K562 (cell line): ENCODE measurements around the gene DCAF11. TPM values are rescaled to one million over a fixed set of nuclear protein-coding genes. Genes with fewer than 3 reads are reported as not detected.

Experiments used
- CC2D1A ChIP-seq: fragments of 450-650 bp; IDR thresholded peaks from 2 replicates; pipeline ENCODE4 v1.6.1; 2017; ENCODE audit warnings: mild to moderate bottlenecking
- CGGBP1 ChIP-seq: fragments of 250-450 bp; sonication (Bioruptor Pico); IDR thresholded peaks from 2 replicates; pipeline ENCODE4 v1.9.0; 2021; ENCODE audit warnings: mild to moderate bottlenecking
- CREB1 ChIP-seq, 2 experiments: sonication (generic) in 1 of 2; formaldehyde crosslinking in 1 of 2; IDR thresholded peaks; 2 replicates each; pipeline versions ENCODE4 v1.6.1 to v1.8.0; 2012 to 2022; ENCODE audit warnings: inconsistent platforms in 1 of 2, mild to moderate bottlenecking in 1 of 2, missing genetic modification reagents in 1 of 2, moderate library complexity in 1 of 2
- ELF2 ChIP-seq: fragments of 250-450 bp; sonication (Bioruptor Pico); IDR thresholded peaks from 2 replicates; pipeline ENCODE4 v1.5.0; 2021; ENCODE audit warnings: mild to moderate bottlenecking
- ETV5 ChIP-seq: sonication (generic); formaldehyde crosslinking; IDR thresholded peaks from 2 replicates; pipeline ENCODE4 v1.4.0; 2020; ENCODE audit warnings: low read depth, mild to moderate bottlenecking, missing genetic modification reagents
- GMEB1 ChIP-seq: fragments of 250-450 bp; sonication (Bioruptor Pico); IDR thresholded peaks from 2 replicates; pipeline ENCODE4 v1.4.0; 2020; ENCODE audit warnings: mild to moderate bottlenecking
- HMGN3 ChIP-seq: IDR thresholded peaks from 2 replicates; pipeline ENCODE4 v1.6.1; 2011; ENCODE audit warnings: borderline replicate concordance, low read depth, mild to moderate bottlenecking, mixed read lengths, low read length; ENCODE audit not compliant: insufficient read length; ENCODE audit errors: extremely low read depth
- L3MBTL2 ChIP-seq: fragments of 450-650 bp; IDR thresholded peaks from 2 replicates; pipeline ENCODE4 v1.6.1; 2016; ENCODE audit warnings: mild to moderate bottlenecking, moderate library complexity
- NCOA2 ChIP-seq, 2 experiments: fragments of 450-650 bp; IDR thresholded peaks; 2 replicates each; pipeline ENCODE4 v1.6.1; 2018; ENCODE audit warnings: mild to moderate bottlenecking in 2 of 2, moderate library complexity in 1 of 2; ENCODE audit not compliant: partially characterized antibody in 2 of 2
- NFYB ChIP-seq: IDR thresholded peaks from 2 replicates; pipeline ENCODE4 v1.6.1; 2011; ENCODE audit warnings: mild to moderate bottlenecking, moderate library complexity; ENCODE audit not compliant: insufficient read length; ENCODE audit errors: extremely low read depth
- NR2C1 ChIP-seq, 2 experiments: fragments of 450-650 bp; IDR thresholded peaks; 2 replicates each; pipeline ENCODE4 v1.6.1; 2017; ENCODE audit warnings: mild to moderate bottlenecking in 2 of 2, antibody characterized with exemption in 1 of 2, inconsistent platforms in 1 of 2, missing compliant biosample characterization in 1 of 2, missing genetic modification characterization in 1 of 2
- PBX2 ChIP-seq, 2 experiments: IDR thresholded peaks in 1 of 2; conservative IDR thresholded peaks in 1 of 2; 2 replicates each; pipeline ENCODE4 v1.6.1; 2016; ENCODE audit warnings: low read depth in 2 of 2, mild to moderate bottlenecking in 1 of 2, missing compliant biosample characterization in 1 of 2, missing genetic modification characterization in 1 of 2, moderate library complexity in 1 of 2
- PHB ChIP-seq: fragments of 250-450 bp; sonication (Bioruptor Pico); IDR thresholded peaks from 2 replicates; pipeline ENCODE4 v1.5.0; 2021
- SP1 ChIP-seq: sonication (generic); formaldehyde crosslinking; IDR thresholded peaks from 2 replicates; pipeline ENCODE4 v1.8.1; 2022; ENCODE audit warnings: mild to moderate bottlenecking, missing genetic modification reagents
- ZFX ChIP-seq: sonication (generic); formaldehyde crosslinking; IDR thresholded peaks from 2 replicates; pipeline ENCODE4 v1.8.0; 2022; ENCODE audit warnings: mild to moderate bottlenecking, missing genetic modification reagents, moderate library complexity
- ZNF175 ChIP-seq: fragments of 200-800 bp; sonication (Bioruptor generic); IDR thresholded peaks from 2 replicates; pipeline ENCODE4 v1.6.1; 2016; ENCODE audit warnings: low read depth, mild to moderate bottlenecking, missing genetic modification characterization, missing compliant biosample characterization
- ZNF584 ChIP-seq: fragments of 200-800 bp; sonication (Bioruptor generic); IDR thresholded peaks from 2 replicates; pipeline ENCODE4 v1.6.1; 2016; ENCODE audit warnings: low read depth, mild to moderate bottlenecking, missing genetic modification characterization, missing compliant biosample characterization
- ZNF707 ChIP-seq: fragments of 250-450 bp; sonication (Bioruptor Pico); conservative IDR thresholded peaks from 2 replicates; pipeline ENCODE4 v1.8.0; 2022; ENCODE audit warnings: inconsistent platforms, mild to moderate bottlenecking, moderate library complexity
- polyA plus RNA-seq, 8 experiments: library from polyadenylated mRNA; depleted of rRNA in 4 of 8; stranded (reverse) in 5 of 8; unstranded in 3 of 8; fragments of >200 nt; fragmentation: Nextera tagmentation in 2 of 8; fragmentation: Illumina TruSeq in 1 of 8; extraction: Ambion mirVana in 2 of 8; extraction: Trizol in 1 of 8; gene quantifications; 2 replicates each; pipeline versions ENCODE4 v1.2.1 to v1.2.3, GENCODE V29; 2011 to 2014; ENCODE audit warnings: inconsistent platforms in 1 of 8, missing spikeins in 1 of 8
- total RNA-seq, 7 experiments: library from RNA; depleted of rRNA in 6 of 7; stranded (reverse); fragments of >200 nt in 6 of 7; fragmentation: Illumina TruSeq in 2 of 7; extraction: Trizol in 2 of 7; gene quantifications; 2 replicates each; pipeline versions ENCODE4 v1.2.1 to v1.2.3, GENCODE V29; 2011 to 2021; ENCODE audit warnings: low replicate concordance in 1 of 7

Gene DCAF11
- total and polyA plus RNA-seq, 9 of the 15 experiments (the other 6 are each of a cell fraction or from before 2014, with no cell fraction given) = 8.5 to 46.2 (median 36.4) TPM

- TF ChIP-seq ZNF707 (CRISPR knock-in tag) (0 out of 2 replicates have a peak, but pooled peaks have one; percentile 15), ZNF584 (CRISPR knock-in tag) (no peak), HMGN3 (peak; percentile 28), CC2D1A (0 out of 2 replicates have a peak, but pooled peaks have one; percentile 35), GMEB1 (peak; percentile 10; the same call in 1 of the 2 replicates), PHB (no peak), ETV5 (CRISPR knock-in tag) (peak; percentile 84), PBX2 (CRISPR knock-in tag; IDR thresholded peaks at IDR 0.05; ENCODE audit: low read depth) (no peak), PBX2 (tag; conservative IDR thresholded peaks at IDR 0.05; ENCODE audit: low read depth) (no peak), NCOA2 (IDR thresholded peaks at IDR 0.05; ENCODE audit: partially characterized antibody in 2 of 2) (peak in 1 of 2 experiments; percentile 99), ELF2 (CRISPR knock-in tag) (no peak), ZFX (peak; percentile 92), ZNF175 (CRISPR knock-in tag) (no peak), CGGBP1 (CRISPR knock-in tag) (no peak), CREB1 (IDR thresholded peaks at IDR 0.05) (peak; percentile 26; the same call in 1 of the 2 replicates), CREB1 (CRISPR knock-in tag; IDR thresholded peaks at IDR 0.05) (no peak), NFYB (no peak), L3MBTL2 (peak; percentile 68; the same call in 1 of the 2 replicates), SP1 (no peak), NR2C1 (IDR thresholded peaks at IDR 0.05) (no peak), NR2C1 (tag; IDR thresholded peaks at IDR 0.05) (no peak)
Observed at GRCh38 chr14:24113801-24114531, 611 bp upstream of the DCAF11 start (continued).
